Activated CD8-positive, alpha-beta memory T cell treated with anti-CD3 and anti-CD28 coated beads for 4 hours (primary cell): ENCODE data around the gene PLPPR3.
A peak's percentile ranks its signal among the peaks of the same experiment; 100 is the strongest.

Experiments
- DNase-seq, 2 donors: peaks; one replicate each; pipeline ENCODE4 v3.0.0-alpha.2; 2020; ENCODE audit warnings: low read depth in 2 of 2

The PLPPR3 gene, protein sequence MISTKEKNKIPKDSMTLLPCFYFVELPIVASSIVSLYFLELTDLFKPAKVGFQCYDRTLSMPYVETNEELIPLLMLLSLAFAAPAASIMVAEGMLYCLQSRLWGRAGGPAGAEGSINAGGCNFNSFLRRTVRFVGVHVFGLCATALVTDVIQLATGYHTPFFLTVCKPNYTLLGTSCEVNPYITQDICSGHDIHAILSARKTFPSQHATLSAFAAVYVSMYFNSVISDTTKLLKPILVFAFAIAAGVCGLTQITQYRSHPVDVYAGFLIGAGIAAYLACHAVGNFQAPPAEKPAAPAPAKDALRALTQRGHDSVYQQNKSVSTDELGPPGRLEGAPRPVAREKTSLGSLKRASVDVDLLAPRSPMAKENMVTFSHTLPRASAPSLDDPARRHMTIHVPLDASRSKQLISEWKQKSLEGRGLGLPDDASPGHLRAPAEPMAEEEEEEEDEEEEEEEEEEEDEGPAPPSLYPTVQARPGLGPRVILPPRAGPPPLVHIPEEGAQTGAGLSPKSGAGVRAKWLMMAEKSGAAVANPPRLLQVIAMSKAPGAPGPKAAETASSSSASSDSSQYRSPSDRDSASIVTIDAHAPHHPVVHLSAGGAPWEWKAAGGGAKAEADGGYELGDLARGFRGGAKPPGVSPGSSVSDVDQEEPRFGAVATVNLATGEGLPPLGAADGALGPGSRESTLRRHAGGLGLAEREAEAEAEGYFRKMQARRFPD

DNA sequence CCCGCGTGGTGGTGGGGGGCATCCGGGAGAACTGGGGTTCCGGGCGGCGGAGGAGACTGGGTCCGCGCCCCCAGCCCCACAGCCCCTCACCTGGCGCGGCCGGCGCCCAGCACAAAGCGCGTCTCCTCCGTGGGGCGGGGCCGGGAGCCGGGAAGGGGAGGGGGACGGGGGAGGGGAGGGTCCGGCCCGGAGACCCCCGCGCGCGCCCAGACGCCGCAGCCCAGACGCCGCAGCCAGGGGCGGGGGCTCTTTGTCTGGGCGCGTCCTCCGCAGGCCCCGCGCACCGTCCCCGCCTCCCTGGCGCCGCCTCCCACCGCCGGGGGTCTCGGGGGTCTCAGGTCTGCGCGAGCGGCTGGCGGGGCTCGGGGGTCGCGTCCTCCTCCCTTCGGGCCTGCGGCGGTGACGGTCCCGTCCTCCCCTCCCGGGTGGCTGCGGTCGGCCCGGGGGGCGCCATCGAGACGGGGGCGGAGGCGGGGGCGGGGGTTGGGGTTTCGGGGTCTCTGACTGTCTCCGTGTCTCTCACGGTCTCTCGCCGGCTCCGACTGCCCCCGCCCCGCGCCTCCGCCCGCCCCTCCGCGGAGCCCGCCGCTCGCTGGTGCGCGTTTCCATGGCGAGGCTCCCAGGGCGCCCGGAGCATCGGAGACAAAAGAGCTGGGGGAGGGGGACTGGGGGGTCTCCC lies at the start of gene PLPPR3:
PLPPR3 (minus strand) TSS at position 131 of the 679 bp plus-strand sequence. CDS start 396 bp downstream, outside the sequence.
- DNase-seq: no peak

DNA sequence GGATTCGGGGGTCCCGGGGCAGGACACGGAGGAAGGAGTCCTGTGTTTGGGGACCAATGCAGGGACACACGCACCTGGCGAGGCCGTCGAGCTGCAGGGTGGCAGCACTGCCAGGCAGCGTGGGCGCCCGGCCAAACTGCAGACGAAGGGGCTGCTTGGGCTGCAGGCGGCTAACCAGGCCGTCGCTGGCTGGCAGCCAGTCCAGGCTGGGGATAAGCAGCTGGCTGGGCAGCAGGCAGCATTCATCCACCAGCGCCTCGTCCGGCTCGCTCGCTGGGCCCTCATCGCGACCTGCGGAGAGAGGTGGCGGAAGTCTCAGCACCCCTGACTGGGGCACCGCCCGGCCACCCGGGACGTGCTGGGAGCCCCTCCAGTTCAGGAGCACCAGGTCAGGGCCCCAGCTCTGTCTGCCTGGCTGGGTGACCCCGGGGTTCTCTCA lies 49.2 kb upstream of the PLPPR3 start:
- no peak for DNase-seq

DNA sequence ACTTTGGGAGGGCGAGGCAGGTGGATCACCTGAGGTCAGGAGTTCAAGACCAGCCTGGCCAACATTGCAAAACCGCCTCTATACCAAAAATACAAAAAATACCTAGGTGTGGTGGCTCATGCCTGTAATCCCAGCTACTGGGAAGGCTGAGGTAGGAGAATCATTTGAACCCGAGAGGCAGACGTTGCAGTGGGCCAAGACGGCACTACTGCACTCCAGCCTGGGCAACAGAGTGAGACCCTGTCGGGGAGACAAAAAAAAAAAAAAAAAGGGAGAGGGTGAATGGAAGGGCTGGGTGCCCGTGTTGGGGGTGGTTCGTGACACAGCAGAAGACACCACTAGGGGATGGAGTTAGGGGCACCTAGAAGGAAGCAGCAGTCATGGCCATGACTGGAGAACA lies 48.6 kb upstream of the PLPPR3 start:
- DNase-seq: no peak

DNA sequence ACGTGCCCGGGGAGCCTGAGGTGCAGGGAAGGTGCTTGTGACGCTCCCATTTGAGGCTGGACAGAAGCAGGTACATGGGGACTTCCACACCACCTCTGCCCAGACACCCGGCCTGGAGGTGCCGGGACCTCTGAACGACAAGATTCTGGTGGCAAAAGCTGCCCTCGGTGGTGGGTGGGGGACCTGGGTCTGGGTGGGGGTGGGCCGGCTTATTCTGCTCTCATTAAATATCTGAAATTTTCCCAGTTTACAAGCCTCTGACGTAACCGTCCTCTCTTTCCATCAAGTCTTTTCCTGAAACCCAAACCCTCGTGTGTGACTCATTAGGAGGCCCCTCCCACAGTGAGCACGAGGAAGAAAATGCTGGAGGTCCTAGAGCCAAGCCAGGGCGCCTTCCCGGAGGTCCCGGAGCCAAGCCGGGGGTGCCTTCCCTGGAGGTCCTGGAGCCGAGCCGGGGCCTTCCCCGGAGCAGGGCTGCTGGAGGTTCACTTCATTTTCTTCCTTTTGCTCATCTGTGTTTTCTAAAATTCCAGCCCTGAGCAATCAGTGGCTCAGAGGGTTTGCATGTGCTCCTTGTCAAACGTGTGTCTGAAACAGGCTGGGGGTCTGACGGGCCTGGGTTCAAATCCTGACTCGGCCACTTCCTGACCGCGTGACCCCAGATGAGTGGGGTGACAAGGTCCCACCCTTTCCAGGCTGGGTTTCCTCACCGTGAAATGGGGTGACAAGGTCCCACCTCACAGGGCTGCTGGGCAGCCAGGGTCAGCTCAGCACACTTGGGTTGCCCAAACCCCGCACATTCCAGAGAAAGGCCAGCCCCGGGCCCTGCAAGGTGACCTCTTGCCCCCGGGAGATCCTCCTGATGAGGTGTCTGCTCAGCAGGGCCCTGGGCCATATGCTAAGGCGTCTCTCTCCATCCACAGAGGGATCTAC lies 47.8 kb upstream of the PLPPR3 start:
- DNase-seq: no peak

DNA sequence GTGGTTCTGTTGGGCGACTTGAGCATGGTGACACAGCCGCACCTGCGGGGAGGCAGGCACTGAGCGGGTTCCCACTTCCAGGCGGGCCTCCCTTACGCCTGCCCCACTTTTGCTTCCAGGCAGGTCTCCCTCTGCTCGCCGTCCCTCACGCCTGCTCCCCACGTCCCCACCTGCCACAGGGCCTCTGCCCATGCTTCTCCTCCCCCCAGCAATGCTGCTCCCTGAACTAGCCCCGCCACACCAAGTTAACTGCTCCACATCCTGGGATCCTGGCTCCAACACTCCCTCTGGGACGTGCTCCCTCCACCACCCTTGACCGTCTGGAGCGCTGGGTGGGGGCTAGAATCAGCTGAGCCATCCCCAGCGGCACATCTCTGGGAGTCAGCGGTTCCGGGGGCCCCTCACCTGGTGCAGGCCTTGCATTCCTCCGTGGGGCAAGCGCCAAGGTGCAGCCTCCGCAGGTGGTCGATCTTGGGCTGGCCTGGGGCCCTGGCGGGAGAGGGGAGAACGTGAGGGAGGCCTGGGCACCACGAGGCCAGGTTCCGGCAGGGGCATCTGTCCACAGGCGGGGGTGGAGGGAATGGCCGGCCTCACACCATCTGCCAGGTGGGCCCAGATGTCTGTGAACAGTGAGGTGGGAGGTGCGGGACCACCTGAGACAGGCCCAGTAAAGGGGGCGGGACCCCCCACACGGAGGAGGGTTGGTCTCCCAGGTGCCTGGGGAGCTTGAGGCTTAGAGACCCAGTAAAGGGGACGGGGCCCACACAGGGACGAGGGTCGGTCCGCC lies 46.9 kb upstream of the PLPPR3 start:
- no peak for DNase-seq

DNA sequence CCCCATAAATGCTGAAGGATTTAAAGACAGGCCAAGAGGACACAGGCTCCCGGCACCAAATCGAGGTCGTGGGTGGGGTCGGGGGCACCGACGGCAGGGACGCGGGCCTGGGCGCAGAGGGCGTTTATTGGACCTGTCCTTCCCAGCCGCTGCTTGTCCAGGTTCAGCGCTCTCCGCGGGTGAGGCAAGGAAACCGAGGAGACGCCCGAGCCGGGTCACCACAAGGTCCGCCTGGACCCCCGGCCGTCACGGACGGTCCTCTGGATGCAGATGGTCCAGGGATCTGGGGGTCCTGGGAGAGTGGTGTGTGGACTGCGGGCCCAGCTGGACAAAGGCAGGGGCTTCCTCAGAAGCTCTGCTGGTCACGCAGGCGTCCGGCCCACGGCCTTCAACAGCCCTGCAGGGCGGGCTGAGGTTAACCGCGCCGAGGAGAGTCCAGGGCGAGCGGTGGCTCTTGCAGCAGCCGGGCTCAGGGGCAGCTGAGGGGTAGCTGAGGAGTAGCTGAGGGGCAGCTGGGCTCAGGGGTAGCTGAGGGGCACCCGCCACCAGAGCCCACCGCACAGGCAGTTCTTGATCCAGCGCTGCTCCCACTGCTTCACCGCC lies 46.2 kb upstream of the PLPPR3 start:
- DNase-seq: no peak

DNA sequence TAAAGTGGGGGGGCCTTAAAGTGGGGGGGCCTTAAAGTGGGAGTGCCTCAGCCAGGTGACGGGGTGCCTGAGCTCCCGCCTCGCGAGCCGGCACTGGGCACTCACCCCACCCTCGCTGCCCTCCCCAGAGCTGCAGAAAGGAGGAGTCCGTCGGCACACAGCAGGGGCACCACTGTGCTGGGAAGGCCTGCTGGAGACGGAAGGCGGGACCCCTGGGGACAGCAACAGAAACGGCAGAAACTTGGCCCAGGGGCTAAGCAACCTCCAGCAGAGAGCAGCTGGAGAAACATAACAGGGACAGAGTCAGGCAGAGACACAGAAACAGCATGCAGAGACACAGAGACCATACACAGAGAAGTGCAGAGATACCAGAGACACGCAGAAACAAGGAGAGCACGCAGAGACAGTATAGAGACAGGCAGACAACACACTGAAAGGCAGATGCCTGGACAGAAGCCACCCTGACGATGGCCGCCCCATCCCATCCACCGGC lies 45.6 kb upstream of the PLPPR3 start:
- no peak for DNase-seq

DNA sequence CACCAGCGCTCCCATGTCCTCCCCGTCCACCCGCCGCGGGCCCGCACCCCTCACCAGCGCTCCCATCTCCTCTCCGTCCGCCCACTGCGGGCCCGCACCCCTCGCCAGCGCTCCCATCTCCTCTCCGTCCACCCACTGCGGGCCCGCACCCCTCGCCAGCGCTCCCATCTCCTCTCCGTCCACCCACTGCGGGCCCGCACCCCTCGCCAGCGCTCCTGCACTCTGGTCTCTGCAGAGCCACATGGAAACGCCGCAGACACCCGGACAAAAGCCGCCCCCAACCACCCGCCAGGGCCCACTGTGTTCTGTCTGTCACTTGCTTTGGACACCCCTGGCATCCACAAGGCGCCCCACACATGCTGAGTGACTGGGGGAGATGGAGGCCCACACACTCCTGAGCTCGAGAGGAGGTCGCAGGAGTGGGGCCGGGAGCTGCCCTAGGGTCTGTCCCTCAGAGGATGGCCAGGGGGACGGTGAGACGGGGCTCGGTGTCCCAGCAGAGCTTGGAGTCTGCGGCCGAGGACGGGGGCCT lies 45.1 kb upstream of the PLPPR3 start:
- no peak for DNase-seq

DNA sequence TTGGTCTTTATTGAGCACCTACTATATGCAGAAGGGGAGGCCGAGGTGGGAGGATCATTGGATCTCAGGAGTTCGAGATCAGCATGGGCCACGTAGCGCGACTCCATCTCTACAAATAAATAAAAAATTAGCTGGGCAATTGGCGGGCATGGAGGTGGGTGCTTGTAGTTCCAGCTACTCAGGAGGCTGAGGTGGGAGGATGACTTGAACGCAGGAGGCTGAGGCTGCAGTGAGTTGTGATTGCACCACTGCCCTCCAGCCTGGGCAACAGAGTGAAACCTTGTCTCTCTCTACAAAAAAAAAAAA lies 41.5 kb upstream of the PLPPR3 start:
- DNase-seq: no peak

DNA sequence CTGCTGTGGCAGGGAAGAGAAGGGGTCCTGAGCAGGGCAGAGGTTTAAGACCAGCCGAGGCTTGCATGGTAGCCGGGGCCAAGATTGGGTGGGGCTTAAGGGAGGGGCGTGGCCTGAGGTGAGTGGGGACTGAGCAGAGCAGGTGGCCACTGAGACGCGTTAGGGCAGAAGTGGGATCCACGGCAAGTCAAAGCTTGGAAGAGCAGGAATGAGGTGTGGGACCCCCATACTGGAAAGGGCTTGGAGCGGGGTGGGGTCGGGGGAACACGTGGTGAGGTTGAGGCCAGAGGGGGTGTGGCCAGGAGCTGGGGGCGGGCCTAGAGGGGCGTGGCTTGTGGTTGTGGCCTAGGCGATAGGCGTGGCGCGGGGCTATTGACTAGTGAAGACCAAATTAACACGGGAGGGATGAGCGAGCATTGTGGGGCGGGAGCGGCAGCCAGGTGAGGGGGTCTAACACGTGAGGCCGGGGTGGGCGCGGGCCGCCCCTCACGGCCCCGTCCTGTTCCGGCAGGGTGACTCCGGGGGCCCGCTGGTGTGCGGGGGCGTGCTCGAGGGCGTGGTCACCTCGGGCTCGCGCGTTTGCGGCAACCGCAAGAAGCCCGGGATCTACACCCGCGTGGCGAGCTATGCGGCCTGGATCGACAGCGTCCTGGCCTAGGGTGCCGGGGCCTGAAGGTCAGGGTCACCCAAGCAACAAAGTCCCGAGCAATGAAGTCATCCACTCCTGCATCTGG lies 41.0 kb upstream of the PLPPR3 start:
- DNase-seq: peak; percentile 45 to 59

DNA sequence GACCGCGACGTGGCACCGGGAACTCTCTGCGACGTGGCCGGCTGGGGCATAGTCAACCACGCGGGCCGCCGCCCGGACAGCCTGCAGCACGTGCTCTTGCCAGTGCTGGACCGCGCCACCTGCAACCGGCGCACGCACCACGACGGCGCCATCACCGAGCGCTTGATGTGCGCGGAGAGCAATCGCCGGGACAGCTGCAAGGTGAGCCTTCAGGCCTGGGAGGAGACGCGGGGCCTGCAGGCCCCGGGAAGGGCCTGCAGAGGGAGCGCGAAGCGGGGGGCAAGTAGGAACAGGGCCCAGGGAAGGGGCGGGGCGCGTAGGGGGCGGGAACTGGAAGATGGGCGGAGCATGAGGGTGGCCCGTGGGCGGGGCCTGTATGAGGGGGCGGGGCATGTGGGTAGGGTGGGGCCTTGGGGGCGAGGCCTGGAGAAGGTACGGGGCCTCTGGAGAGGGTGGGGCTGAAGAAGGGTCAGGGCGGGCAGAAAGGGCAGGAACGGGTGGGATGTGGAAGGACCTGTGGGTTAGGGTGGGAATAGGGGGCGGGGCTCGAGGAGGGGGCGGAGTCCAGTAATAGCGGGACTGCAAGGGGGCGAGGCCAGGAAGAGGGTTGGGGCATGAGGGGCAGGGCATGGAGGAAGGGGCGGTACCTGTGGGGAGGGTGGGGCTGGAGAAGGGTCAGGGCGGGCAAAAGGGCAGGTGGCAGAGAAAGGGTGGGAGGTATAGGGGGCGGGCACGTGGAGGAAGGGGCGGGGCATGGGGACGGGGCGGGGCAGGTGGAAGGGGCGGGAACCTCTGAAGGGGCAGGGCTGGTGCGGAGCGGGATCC lies 40.2 kb upstream of the PLPPR3 start:
- DNase-seq: peak; percentile 27 to 35

DNA sequence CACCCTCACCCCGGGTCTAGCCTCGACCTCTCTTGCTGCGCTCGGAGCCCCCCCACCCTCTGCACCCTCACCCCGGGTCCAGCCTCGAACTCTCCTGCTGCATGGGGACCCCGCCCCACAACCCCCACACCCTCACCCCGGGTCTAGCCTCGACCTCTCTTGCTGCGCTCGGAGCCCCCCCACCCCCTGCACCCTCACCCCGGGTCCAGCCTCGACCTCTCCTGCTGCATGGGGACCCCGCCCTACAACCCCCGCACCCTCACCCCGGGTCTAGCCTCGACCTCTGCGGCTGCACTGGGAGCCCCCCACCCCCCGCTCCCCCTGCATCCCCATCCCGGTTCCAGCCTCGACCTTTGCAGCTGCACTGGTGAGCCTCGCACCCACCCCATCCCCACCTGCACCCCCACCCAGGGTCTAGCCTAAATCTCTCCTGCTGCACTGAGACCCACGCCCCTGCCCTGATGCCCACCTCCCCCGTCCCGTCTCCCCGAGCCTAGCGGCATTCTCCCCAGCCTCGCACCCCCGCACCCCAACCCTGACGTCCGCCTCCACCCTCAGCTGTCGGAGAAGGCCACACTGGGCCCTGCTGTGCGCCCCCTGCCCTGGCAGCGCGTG lies 39.5 kb upstream of the PLPPR3 start:
- DNase-seq: no peak

DNA sequence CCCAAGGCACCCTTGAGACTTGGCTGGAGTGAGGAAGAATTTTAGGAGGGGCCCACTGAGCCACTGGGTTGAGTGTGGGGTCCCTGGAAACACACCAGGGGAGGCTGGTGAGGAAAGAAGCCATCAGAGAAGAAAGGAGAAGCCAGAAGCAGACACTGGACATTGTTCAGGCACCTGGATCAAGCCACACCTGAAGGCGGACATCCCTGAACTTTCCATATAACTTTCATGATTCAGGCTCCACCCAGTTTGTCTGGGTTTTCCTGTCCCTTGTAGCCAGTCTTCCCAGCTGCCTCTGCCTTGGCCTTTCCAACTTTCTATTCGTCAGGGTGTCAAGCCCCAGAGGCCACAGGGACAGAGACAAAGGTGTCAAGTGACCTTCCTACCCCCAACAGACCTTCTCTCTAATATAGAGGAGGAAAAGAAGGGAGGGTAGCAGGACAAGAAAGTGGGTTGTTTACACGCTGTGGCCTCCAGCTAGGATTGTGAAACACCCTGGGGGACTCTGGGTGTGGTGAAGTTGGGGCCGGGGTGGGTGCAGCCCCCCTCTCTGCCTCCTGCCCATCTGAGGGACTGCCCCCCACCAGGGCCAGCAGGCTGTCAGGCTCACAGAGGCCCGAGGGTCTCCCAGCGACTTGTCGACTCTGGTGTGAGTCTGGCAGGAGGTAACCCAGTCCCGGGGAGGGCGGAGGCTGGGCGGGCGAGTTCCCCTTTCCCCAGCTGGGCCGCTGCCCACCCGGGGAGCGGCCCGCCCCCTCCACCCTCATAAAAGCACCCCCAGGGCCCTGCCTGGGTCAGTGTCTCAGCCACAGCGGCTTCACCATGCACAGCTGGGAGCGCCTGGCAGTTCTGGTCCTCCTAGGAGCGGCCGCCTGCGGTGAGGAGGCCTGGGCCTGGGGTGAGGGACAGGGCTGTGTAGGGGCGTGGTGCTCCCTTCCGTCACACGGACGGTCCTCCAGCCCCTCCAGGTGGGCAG lies 37.4 kb upstream of the PLPPR3 start, which contains the start of gene CFD:
CFD (plus strand) TSS at position 797 of the 976 bp plus-strand sequence; CDS start at position 823, 26 bp downstream.
- no peak for DNase-seq

DNA sequence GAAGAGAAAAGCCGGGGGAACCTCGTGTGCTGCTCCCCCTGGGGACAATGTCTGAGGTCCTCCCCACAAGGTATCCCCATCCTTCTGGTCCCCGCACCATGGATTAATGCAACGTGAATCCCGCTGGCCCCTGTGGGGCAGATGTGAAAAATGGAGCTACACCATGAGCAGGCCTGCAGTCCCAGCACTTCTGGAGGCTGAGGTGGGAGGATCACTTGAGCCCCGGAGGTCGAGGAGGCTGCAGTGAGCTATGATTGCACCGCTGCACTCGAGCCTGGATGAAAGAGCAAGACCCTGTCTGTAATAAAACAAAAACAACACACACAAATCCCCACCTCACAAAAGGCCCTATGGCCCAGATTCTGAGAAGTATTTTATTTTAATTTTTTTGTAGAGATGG lies 36.5 kb upstream of the PLPPR3 start:
- no peak for DNase-seq

DNA sequence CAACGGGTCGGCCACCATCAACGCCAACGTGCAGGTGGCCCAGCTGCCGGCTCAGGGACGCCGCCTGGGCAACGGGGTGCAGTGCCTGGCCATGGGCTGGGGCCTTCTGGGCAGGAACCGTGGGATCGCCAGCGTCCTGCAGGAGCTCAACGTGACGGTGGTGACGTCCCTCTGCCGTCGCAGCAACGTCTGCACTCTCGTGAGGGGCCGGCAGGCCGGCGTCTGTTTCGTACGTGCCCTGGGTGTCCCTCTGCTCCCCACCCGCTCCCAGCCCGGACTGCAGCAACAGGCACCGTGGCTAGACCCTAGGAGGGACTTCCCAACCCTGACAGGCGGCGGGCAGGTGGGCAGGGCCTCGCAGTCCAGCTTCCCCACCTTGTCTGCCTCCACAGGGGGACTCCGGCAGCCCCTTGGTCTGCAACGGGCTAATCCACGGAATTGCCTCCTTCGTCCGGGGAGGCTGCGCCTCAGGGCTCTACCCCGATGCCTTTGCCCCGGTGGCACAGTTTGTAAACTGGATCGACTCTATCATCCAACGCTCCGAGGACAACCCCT lies 33.9 kb upstream of the PLPPR3 start:
- no peak for DNase-seq

DNA sequence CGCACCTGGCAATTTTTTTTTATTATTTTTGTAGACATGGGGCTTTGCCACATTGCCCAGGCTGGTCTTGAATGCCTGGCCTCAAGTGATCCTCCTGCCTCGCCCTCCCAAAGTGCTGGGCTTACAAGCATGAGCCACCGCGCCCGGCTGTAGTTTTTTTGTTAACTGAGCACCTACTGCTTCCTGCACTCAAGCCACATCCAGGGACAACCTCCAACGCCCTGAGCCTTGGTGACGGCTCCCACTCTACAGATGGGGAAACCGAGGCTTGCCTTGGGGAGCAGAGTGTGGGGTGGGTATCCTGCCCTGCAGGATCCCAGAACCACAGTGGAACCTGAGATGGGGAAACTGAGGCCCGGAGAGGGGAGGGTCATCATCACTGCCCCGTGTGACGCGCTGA lies 33.4 kb upstream of the PLPPR3 start:
- no peak for DNase-seq
